ENCODE results near the gene CCL22.

DNA sequence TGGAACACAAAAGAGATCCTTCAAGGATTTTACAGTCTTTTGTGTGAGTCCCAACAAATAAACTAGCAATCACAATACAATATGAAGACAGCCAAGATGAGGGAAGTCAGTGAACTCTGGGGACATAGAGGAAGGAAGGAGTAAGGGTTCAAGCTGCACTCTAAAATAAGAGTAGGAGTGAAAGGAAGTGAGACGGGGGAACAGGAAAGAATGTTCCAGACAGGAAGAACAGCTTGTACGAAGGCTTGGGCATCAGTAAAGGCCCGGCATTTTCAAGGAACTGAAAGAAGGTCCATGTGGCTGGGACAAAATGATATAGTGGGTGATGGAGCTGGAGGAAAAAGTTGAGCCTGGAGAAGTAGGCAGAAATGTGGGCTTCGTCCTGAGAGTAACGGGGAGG, 50.5 kb downstream of the CCL22 start:
- TF ChIP-seq ZBTB7A (IDR thresholded peaks at IDR 0.05; ENCODE audit: low read depth) (no peak), RAD21 (IDR thresholded peaks at IDR 0.05; ENCODE audit: low read depth) (no peak)

All from Ishikawa (cell line).